Panc1 (cell line): ENCODE measurements around the gene KRT4. TPM values are rescaled to one million over a fixed set of nuclear protein-coding genes. Genes with fewer than 3 reads are reported as not detected.

Experiments
- ATAC-seq: fragments of 200-7000 bp; cut with Tn5 transposase; 2 replicates; pipeline ENCODE4 v1.9.1; 2020; ENCODE audit warnings: mild to moderate bottlenecking, moderate library complexity
- BruUV-seq: library from RNA; stranded (reverse); fragments of 400-500 nt; replicated peaks from 2 replicates; lab custom pipeline; 2021; lab: Mats Ljungman, UMichigan
- CTCF ChIA-PET: fragments of 300-600 bp; sonication (Branson Sonifier 250); formaldehyde crosslinking; loops from one replicate; lab custom pipeline; 2022; ENCODE audit warnings: antibody characterized with exemption; lab: Charles Lee
- POLR2A ChIA-PET: fragments of 300-600 bp; sonication (Branson Sonifier 250); formaldehyde crosslinking; loops from one replicate; lab custom pipeline; 2022; ENCODE audit warnings: antibody characterized with exemption; lab: Charles Lee
- DNase-seq: peaks from one replicate; pipeline ENCODE4 v3.0.0-alpha.2; 2010; ENCODE audit warnings: low read depth, low spot score
- H3K27ac ChIP-seq: 2 replicates; pipeline ENCODE4 v1.5.1; 2011; ENCODE audit warnings: mild to moderate bottlenecking, low read length, inconsistent platforms
- H3K27me3 ChIP-seq: fragments of 200-500 bp; sonication (Bioruptor generic); 2 replicates; pipeline ENCODE4 v1.6.0; 2014; ENCODE audit warnings: low read length, inconsistent platforms; ENCODE audit not compliant: control insufficient read depth, insufficient read depth
- H3K36me3 ChIP-seq: fragments of 200-500 bp; sonication (Bioruptor generic); 2 replicates; pipeline ENCODE4 v1.5.1; 2014; ENCODE audit warnings: inconsistent platforms, mild to moderate bottlenecking, low read length, moderate library complexity; ENCODE audit not compliant: control insufficient read depth, insufficient read depth
- H3K4me1 ChIP-seq: 2 replicates; pipeline ENCODE4 v1.5.1; 2011; ENCODE audit warnings: inconsistent platforms, mild to moderate bottlenecking, low read length, moderate library complexity; ENCODE audit not compliant: control insufficient read depth, insufficient read depth
- H3K4me3 ChIP-seq, 2 experiments: 2 replicates each; pipeline ENCODE4 v1.5.1; 2011 to 2012; ENCODE audit warnings: low read depth in 2 of 2, low read length in 2 of 2, mild to moderate bottlenecking in 2 of 2, inconsistent platforms in 1 of 2, moderate library complexity in 1 of 2
- H3K9me3 ChIP-seq: fragments of 200-500 bp; sonication (Bioruptor generic); 2 replicates; pipeline ENCODE4 v1.5.1; 2014; ENCODE audit warnings: low read depth, mild to moderate bottlenecking, inconsistent platforms, low read length, moderate library complexity; ENCODE audit not compliant: control insufficient read depth, insufficient read depth
- POLR2AphosphoS5 ChIP-seq: IDR thresholded peaks from 2 replicates; pipeline ENCODE4 v1.6.1; 2012; ENCODE audit warnings: mild to moderate bottlenecking, low read depth, low read length, moderate library complexity
- SIN3A ChIP-seq: IDR thresholded peaks from 2 replicates; pipeline ENCODE4 v1.6.1; 2012; ENCODE audit warnings: low read depth, mild to moderate bottlenecking, low read length, moderate library complexity, borderline replicate concordance; ENCODE audit not compliant: insufficient read depth
- TCF7L2 ChIP-seq: IDR thresholded peaks from 2 replicates; pipeline ENCODE4 v1.6.1; 2011; ENCODE audit warnings: mild to moderate bottlenecking, low read depth, low read length, inconsistent platforms
- in situ Hi-C: cut with HindIII; loops from 2 replicates; pipeline ENCODE4 v1.10.0; 2016; ENCODE audit warnings: low sequenced_read_pairs, low pct_unique_long_range_greater_than_20kb
- intact Hi-C: fragments of 100-400 bp; cut with micrococcal nuclease; formaldehyde crosslinking; loops from one replicate; pipeline ENCODE4 v1.10.0; 2022; ENCODE audit not compliant: unreplicated experiment
- total RNA-seq: library from RNA; stranded (reverse); gene quantifications from one replicate; pipeline ENCODE4 v1.2.1, GENCODE V29; 2021; ENCODE audit not compliant: unreplicated experiment
- TF ChIP-seq, protein P1 (sequence below): fragments of 450-650 bp; IDR thresholded peaks from 2 replicates; pipeline ENCODE4 v1.5.1; 2017; ENCODE audit warnings: mild to moderate bottlenecking
- TF ChIP-seq, protein P2 (sequence below), 2 experiments: IDR thresholded peaks; 2 replicates each; pipeline ENCODE4 v1.6.1; 2011 to 2012; ENCODE audit warnings: low read depth in 2 of 2, control low read depth in 1 of 2, low read length in 1 of 2, mild to moderate bottlenecking in 1 of 2, moderate library complexity in 1 of 2; ENCODE audit not compliant: insufficient read depth in 1 of 2

Gene KRT4
- total RNA-seq, 1 experiment from 2014 or later, result 0.15 TPM

DNA sequence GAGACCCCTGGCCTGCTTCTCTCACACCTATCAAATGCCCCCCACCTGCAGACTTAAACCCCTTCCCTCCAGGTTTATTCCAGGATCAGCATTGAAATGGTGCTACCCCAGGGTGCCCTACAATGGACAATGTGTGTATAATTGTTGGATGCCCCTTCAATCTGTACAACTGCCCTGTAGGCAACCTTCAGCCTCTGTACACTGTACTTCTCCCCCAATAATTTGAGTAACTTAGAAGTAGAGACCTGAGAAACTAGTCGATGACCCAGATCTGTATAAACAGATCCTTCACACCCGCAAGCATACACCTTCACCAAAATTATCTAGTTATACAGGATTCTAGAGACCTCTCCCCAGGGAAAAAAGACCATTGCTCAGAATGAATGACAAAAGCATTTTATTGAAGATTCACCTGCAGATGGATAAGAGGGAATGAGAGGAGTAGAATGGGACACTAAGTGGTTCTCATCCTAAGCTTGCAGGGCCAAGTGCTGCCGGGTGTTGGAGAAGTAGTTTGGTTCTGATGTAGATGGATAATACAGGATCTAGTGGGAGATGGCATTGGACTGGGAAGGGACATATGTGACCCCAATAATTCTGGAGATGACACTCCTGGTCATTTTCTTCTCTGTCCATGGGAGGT lies 7.6 kb downstream of the KRT4 start:
- ATAC-seq (no peak), DNase-seq (no peak)
- ChIA-PET CTCF (no interaction called here), POLR2A (no interaction called here)
- H3K9me3 ChIP-seq, result no peaks in the 10 kb centered on the region
- in situ Hi-C loops, result no loop called here
- peaks cover 6% of the 10 kb centered on the region; the same call in 1 of the 2 replicates for H3K27me3 ChIP-seq
- no peak overlapping the region for H3K27ac ChIP-seq
- no peaks in the 10 kb centered on the region for H3K36me3 ChIP-seq
- TF ChIP-seq, protein P1, sequence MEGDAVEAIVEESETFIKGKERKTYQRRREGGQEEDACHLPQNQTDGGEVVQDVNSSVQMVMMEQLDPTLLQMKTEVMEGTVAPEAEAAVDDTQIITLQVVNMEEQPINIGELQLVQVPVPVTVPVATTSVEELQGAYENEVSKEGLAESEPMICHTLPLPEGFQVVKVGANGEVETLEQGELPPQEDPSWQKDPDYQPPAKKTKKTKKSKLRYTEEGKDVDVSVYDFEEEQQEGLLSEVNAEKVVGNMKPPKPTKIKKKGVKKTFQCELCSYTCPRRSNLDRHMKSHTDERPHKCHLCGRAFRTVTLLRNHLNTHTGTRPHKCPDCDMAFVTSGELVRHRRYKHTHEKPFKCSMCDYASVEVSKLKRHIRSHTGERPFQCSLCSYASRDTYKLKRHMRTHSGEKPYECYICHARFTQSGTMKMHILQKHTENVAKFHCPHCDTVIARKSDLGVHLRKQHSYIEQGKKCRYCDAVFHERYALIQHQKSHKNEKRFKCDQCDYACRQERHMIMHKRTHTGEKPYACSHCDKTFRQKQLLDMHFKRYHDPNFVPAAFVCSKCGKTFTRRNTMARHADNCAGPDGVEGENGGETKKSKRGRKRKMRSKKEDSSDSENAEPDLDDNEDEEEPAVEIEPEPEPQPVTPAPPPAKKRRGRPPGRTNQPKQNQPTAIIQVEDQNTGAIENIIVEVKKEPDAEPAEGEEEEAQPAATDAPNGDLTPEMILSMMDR, result no peak
- TF ChIP-seq TCF7L2 (no peak), POLR2AphosphoS5 (no peak)
- TF ChIP-seq, protein P2, sequence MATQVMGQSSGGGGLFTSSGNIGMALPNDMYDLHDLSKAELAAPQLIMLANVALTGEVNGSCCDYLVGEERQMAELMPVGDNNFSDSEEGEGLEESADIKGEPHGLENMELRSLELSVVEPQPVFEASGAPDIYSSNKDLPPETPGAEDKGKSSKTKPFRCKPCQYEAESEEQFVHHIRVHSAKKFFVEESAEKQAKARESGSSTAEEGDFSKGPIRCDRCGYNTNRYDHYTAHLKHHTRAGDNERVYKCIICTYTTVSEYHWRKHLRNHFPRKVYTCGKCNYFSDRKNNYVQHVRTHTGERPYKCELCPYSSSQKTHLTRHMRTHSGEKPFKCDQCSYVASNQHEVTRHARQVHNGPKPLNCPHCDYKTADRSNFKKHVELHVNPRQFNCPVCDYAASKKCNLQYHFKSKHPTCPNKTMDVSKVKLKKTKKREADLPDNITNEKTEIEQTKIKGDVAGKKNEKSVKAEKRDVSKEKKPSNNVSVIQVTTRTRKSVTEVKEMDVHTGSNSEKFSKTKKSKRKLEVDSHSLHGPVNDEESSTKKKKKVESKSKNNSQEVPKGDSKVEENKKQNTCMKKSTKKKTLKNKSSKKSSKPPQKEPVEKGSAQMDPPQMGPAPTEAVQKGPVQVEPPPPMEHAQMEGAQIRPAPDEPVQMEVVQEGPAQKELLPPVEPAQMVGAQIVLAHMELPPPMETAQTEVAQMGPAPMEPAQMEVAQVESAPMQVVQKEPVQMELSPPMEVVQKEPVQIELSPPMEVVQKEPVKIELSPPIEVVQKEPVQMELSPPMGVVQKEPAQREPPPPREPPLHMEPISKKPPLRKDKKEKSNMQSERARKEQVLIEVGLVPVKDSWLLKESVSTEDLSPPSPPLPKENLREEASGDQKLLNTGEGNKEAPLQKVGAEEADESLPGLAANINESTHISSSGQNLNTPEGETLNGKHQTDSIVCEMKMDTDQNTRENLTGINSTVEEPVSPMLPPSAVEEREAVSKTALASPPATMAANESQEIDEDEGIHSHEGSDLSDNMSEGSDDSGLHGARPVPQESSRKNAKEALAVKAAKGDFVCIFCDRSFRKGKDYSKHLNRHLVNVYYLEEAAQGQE (IDR thresholded peaks at IDR 0.05; ENCODE audit: insufficient read depth in 1 of 2, low read depth in 2 of 2, low read length in 1 of 2), result no peak
- BruUV-seq, result no TSS peak
- intact Hi-C loops, result no loop called here
- no peaks in the 10 kb centered on the region for H3K4me1 ChIP-seq
- H3K4me3 ChIP-seq, result no peak overlapping the region

DNA sequence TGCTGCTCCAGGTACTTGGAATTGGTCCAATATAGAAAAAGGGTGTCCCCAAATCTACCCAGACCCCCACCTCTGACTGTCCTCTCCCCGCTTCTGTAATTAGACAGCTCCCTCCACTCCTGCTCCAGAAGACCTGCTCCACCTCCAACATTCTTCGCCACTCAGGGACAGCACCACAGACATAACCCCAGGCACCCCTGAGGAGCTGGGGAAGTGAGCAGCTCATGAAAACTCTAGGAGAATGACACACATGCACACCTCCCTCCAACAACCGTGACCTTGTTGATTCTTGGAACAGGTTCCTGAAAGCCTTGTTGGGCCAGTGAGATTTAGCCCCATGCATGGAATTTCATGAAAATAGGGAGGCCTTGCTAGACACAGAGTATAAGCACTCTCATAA lies 8.2 kb downstream of the KRT4 start:
- TF ChIP-seq, protein P1, result no peak
- TF ChIP-seq SIN3A (no peak), POLR2AphosphoS5 (no peak), TCF7L2 (no peak)
- TF ChIP-seq, protein P2 (IDR thresholded peaks at IDR 0.05; ENCODE audit: insufficient read depth in 1 of 2, low read depth in 2 of 2, low read length in 1 of 2), result no peak
- BruUV-seq, result no TSS peak
- intact Hi-C loops (no loop called here), in situ Hi-C loops (no loop called here)
- Histone ChIP-seq H3K36me3 (no peaks in the 10 kb centered on the region), H3K27me3 (peaks cover 4% of the 10 kb centered on the region; the same call in 1 of the 2 replicates), H3K9me3 (no peaks in the 10 kb centered on the region), H3K4me1 (no peaks in the 10 kb centered on the region), H3K4me3 (no peak overlapping the region), H3K27ac (no peak overlapping the region)
- DNase-seq (no peak), ATAC-seq (no peak)
- ChIA-PET POLR2A (no interaction called here), CTCF (no interaction called here)
